BE2C (cell line): ENCODE results near the gene PROCA1.

ENCODE experiments used
- DNase-seq: peaks from one replicate; pipeline ENCODE4 v3.0.0-alpha.2; 2020
- H3K27me3 ChIP-seq: fragments of 250-450 bp; sonication (Bioruptor Pico); 2 replicates; pipeline ENCODE4 v1.5.1; 2020; ENCODE audit warnings: mild to moderate bottlenecking
- H3K36me3 ChIP-seq: fragments of 250-450 bp; sonication (Bioruptor Pico); 2 replicates; pipeline ENCODE4 v1.5.1; 2020; ENCODE audit warnings: mild to moderate bottlenecking
- H3K4me1 ChIP-seq: fragments of 250-450 bp; sonication (Bioruptor Pico); 2 replicates; pipeline ENCODE4 v1.5.1; 2020
- H3K4me3 ChIP-seq: 2 replicates; pipeline ENCODE4 v1.5.1; 2011; ENCODE audit warnings: low read depth, low read length
- H3K9me3 ChIP-seq: fragments of 250-450 bp; sonication (Bioruptor Pico); 2 replicates; pipeline ENCODE4 v1.5.1; 2020
- CTCF ChIP-seq: IDR thresholded peaks from 2 replicates; pipeline ENCODE4 v1.5.1; 2012; ENCODE audit warnings: mild to moderate bottlenecking, low read depth, low read length

PROCA1 gene

GRCh38 chr17:28744104-28744971 lies 32.6 kb upstream of the PROCA1 start:
- Histone ChIP-seq H3K9me3 (no peaks in the 10 kb centered on the region), H3K4me1 (peaks cover 12% of the 10 kb centered on the region), H3K36me3 (peaks cover 20% of the 10 kb centered on the region), H3K4me3 (peak overlapping the region; percentile 84), H3K27me3 (no peaks in the 10 kb centered on the region)
- no peak for TF ChIP-seq CTCF
- DNase-seq, result peak; percentile 30

GRCh38 chr17:28743243-28744103 lies 31.8 kb upstream of the PROCA1 start, which contains the start of gene TRAF4:
Gene TRAF4 (plus strand): TSS chr17:28744011. CDS start chr17:28744113, 102 bp downstream.
- H3K4me1 ChIP-seq, result peaks cover 12% of the 10 kb centered on the region
- TF ChIP-seq CTCF, result no peak
- peaks cover 12% of the 10 kb centered on the region for H3K36me3 ChIP-seq
- no peaks in the 10 kb centered on the region for H3K9me3 ChIP-seq
- peak within 1 kb of the TSS; percentile 84 for H3K4me3 ChIP-seq
- peak; percentile 80 for DNase-seq
- no peaks in the 10 kb centered on the region for H3K27me3 ChIP-seq

GRCh38 chr17:28741358-28742349 lies 30.0 kb upstream of the PROCA1 start:
- no peak for TF ChIP-seq CTCF
- Histone ChIP-seq H3K4me3 (no peak overlapping the region), H3K27me3 (no peaks in the 10 kb centered on the region), H3K36me3 (0 out of 2 replicates have a peak, but pooled peaks cover 3% of the 10 kb centered on the region), H3K4me1 (peaks cover 6% of the 10 kb centered on the region), H3K9me3 (no peaks in the 10 kb centered on the region)
- DNase-seq, result no peak

GRCh38 chr17:28740406-28741357 lies 29.0 kb upstream of the PROCA1 start:
- Histone ChIP-seq H3K27me3 (no peaks in the 10 kb centered on the region), H3K9me3 (no peaks in the 10 kb centered on the region), H3K4me3 (no peak overlapping the region), H3K36me3 (no peaks in the 10 kb centered on the region), H3K4me1 (no peaks in the 10 kb centered on the region)
- no peak for TF ChIP-seq CTCF
- DNase-seq, result no peak
